Right lung (tissue), 10 donors: ENCODE data around the gene FBXW10. TPM values are rescaled to one million over a fixed set of nuclear protein-coding genes. Genes with fewer than 3 reads are reported as not detected.
"Not testable (repeated sequence)": the region's sequence is repeated elsewhere in the genome, so short reads cannot be mapped to it uniquely, and the experiment has no call there.

Source experiments
- DNase-seq, 2 donors: peaks; one replicate each; pipeline ENCODE4 v3.0.0-alpha.2; 2013
- long read RNA-seq, 8 donors: transcript quantifications; one replicate each; lab custom pipeline, GENCODE V29; 2026
- polyA plus RNA-seq, 5 donors: library from polyadenylated mRNA; unstranded; fragments of 120-200 nt; gene quantifications; one replicate each; pipeline versions ENCODE4 v1.2.1 to v1.2.3, GENCODE V29; 2013; ENCODE audit warnings: inconsistent platforms in 1 of 5, low replicate concordance in 1 of 5; ENCODE audit not compliant: insufficient read length in 5 of 5, insufficient read depth in 1 of 5

The FBXW10 gene, protein sequence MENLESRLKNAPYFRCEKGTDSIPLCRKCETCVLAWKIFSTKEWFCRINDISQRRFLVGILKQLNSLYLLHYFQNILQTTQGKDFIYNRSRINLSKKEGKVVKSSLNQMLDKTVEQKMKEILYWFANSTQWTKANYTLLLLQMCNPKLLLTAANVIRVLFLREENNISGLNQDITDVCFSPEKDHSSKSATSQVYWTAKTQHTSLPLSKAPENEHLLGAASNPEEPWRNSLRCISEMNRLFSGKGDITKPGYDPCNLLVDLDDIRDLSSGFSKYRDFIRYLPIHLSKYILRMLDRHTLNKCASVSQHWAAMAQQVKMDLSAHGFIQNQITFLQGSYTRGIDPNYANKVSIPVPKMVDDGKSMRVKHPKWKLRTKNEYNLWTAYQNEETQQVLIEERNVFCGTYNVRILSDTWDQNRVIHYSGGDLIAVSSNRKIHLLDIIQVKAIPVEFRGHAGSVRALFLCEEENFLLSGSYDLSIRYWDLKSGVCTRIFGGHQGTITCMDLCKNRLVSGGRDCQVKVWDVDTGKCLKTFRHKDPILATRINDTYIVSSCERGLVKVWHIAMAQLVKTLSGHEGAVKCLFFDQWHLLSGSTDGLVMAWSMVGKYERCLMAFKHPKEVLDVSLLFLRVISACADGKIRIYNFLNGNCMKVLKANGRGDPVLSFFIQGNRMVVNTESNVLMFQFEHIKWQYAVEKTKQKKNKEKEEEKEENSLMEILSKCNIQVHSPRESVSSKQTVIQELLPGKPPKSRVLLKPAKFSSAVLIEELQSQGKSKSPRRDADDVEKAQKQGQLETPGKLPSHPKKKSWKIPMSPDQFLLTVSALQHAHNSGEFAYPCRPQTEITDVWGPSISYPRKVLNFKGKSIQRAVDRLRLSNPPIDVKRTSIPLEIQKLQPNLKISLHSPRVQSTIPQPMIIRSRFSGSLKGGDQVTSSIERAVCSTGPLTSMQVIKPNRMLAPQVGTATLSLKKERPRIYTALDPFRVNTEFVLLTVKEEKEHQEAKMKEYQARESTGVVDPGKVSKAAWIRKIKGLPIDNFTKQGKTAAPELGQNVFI
- polyA plus RNA-seq, result 1 to 10 TPM in 2 of 5 donors, under 1 TPM in 3; 0.78 to 1.5 (median 0.89) TPM
- long read RNA-seq, donor 1, result 0 reads
- long read RNA-seq, donor 2, result 0 reads
- long read RNA-seq, donor 3, result 0 reads
- long read RNA-seq, donor 4, result 0 reads
- long read RNA-seq, donor 5, result 0 reads
- long read RNA-seq, donor 6, result 0 reads
- long read RNA-seq, donor 7, result 0 reads
- long read RNA-seq, donor 8, result 0 reads

DNA sequence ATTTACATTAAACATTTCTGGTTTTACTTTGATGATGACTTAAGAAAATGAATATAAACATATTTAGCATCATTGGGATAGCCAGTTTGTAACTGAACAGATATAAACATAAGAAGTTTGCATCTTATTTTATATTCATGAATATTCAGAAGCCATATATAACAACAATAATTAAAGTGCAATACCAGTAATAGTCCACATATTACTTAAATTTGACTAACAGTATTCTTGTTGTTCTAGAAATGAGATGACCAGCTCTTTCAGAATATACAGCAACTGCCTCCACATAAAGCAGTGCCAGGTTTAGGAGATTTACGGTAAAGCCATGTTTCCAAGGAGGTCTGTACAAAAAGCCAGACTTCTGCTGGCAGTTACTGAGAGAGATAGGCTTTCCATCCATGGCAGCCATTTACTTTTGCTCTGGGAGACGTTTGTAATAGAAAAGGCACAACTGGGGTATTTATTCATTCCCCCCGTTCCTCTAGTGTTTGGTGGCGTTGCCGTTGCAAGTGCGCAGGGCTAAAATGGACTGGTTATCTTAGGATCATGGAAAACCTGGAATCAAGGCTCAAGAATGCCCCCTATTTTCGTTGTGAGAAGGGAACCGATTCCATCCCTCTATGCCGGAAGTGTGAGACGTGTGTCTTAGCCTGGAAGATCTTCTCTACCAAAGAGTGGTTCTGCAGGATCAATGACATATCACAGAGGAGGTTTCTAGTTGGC lies at the start of gene FBXW10:
TSS of gene FBXW10 (plus strand) at position 356 of the 723 bp plus-strand sequence. CDS start at position 547, 191 bp downstream.
- DNase-seq, result peak in 1 of 2 donors; percentile 16

GRCh38 chr17:18695143-18695542 lies 48.7 kb upstream of the FBXW10 start:
- DNase-seq, result not testable (repeated sequence)

DNA sequence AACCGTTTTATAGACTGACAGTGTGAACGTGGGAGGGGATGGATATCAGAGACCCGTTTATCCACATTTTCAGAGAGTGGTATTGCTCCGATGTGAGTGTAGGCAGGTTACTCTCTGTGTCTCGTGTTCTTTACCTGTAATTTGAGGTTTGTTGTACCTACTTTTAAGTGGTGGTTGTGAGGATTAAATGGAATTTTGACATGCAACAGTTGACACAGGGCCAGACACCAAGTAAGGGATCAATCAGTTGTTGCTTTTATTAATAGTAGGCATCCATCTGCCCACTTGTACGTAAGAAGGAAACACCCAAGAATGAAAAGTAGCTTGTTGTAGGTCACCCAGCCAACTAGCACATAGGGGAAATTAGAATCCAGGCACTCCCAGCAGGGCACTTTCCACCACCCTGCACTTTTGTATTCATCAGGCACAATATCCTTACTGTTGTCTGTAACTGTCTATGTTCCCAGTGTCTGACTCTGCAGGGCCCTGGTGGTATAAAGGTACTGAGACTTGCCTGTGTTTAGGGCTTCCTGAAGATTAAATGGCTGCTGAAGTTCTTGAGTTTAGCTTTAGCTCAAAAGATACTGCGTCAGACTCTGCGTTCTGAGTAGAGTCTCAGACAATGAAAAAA lies 45.3 kb upstream of the FBXW10 start:
- not testable (repeated sequence) for DNase-seq

GRCh38 chr17:18705955-18706354 lies 37.9 kb upstream of the FBXW10 start:
- DNase-seq, result not testable (repeated sequence)

DNA sequence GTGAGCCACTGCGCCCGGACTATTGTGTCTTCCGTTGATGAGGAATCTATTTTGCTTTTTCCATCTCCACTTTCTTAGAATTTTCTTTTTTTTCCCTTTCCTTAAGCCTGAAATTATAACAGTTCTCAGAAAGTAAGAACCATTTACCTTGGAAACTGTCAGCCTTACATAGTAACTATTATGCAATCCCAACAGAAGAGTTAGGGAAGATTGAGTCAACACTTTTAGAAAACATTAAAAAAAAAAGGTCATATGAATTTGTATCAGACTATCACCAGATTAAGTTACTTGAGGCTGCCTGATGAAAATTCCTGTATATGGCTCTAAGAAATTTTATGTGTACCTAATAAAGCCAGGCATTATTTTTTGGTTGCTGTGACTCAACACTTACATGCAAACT lies 35.6 kb upstream of the FBXW10 start:
- not testable (repeated sequence) for DNase-seq

- DNase-seq, result peak; percentile 25 to 26
Measured at GRCh38 chr17:18712354-18712999, 31.4 kb upstream of the FBXW10 start.

- DNase-seq, result peak; percentile 16 to 17
Measured at GRCh38 chr17:18718643-18719427, 25.0 kb upstream of the FBXW10 start.

- DNase-seq, result not testable (repeated sequence)
Measured at GRCh38 chr17:18719428-18720110, 24.3 kb upstream of the FBXW10 start.

DNA sequence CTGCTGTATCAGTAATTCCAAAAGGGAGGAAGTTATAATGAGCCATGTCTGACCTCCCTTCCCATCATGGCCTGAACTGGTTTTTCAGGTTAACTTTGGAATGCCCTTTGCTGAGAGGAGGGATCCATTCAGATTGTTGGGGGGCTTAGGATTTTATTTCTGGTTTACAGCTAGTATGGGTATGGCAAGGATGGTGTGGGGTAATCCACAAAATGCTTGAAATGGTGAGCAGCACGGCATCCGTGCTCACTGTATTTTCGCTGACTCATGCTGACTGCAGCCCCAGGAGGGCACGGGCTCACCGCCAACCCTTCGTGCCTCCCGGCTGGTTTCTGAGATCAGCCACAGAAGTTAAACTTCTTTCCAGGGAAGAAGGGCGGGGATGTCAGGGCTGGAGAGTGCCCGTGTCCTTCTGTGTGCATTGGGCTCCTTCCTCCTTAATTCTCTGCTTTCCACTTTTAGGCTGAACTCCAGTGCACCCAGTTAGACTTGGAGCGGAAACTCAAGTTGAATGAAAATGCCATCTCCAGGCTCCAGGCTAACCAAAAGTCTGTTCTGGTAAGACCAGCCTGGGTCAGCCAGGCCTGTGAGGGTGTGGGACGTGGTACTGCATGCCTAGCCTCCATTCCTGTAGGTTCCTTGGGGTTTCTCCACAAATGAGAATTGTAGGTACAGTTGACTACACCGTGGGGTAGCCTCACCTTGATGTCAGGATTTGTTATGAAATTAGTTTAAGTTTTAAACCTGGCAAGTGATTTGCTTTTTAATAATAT lies 21.9 kb upstream of the FBXW10 start:
- not testable (repeated sequence) for DNase-seq

DNA sequence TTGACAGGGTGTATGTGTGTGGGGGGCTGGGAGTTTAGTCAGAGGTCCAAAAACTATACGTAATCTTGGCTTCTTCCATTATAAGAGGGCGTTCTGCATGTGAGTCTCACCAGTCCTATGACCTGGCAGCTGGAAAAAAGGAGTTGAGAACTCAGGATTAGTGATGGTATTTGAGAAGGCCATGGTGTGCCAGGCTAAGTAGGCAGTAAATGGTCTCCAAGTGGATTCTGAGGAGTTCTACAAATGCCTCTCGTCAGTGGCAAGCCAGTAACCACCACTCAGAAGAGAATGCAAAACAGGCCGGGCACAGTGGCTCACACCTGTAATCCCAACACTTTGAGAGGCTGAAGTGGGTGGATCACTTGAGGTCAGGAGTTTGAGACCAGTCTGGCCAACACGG lies 21.2 kb upstream of the FBXW10 start:
- not testable (repeated sequence) for DNase-seq

DNA sequence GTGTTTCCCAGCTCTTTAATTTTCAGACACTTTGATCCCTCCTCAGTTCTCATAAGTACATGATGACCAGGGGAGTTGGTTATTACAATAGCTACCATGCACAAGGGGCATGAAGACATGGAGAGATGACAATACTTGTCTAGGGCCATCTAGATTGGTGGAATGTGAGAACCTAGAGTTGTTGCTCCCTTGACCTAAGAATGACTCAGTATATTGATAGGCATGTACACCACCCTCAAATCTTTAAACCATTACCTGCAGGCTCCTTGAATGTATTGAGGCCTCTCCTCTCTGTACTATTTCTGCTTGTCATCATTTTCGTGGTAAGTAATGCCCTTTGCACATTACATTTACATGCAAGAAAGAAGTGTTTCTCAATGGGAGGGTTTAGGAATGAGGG lies 20.3 kb upstream of the FBXW10 start:
- not testable (repeated sequence) for DNase-seq

DNA sequence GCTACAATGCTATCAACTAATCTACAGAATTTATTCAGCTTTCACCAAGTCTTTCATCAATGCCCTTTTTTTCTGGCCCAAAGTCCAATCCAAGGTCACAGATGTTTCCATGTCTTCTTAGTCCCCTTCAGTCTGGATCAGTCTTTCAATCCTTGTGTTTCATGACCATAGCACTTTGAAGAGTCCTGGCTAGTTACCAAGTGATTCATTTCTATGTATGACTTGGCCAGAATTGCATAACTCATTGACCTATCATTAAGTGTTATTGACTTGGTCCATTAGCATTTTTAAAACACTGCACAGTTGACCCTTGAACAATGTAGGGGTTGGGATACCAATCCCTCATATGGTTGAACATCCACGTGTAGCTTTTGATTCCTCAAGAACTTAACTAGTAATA lies 11.4 kb upstream of the FBXW10 start:
- DNase-seq, result not testable (repeated sequence)

GRCh38 chr17:18733350-18733749 lies 10.5 kb upstream of the FBXW10 start:
- DNase-seq, result not testable (repeated sequence)

DNA sequence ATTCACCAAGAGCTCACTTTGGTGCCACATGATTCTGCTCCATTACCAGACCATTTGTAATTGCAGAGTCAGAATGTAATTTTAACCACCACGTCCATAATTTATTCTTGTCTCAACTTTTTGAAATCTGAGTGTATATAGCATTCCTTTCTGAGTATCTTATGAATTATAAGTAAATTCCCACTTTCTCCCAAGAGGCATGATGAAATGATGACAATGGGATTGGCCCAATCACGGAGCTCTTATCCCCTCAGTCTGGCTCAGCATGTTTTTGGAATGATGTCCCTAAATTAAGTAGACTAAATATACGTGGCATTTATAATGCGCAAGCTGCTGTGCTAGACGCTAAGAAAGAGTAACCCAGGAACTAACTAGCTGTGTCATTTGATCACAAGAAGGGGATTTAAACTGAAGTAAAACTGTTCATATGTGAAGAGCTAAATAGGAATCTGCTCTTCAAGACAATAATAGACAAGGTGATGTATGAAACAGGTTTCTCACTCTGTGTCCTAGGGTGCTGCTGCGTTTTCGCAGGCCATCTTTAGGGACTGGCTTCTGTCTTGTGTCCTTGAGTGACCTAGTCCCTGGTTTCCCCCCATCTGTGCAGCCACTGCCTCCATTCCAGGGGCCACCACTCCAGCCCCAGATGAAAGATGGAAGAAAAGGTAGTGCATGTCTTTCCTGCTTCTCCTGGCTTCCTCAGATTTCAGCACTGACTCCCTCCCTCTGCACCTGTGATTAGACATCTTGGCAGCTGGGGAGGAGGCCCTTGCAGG lies 4.0 kb upstream of the FBXW10 start:
- DNase-seq, result not testable (repeated sequence)

GRCh38 chr17:18741228-18741627 lies 2.6 kb upstream of the FBXW10 start:
- DNase-seq, result not testable (repeated sequence)

DNA sequence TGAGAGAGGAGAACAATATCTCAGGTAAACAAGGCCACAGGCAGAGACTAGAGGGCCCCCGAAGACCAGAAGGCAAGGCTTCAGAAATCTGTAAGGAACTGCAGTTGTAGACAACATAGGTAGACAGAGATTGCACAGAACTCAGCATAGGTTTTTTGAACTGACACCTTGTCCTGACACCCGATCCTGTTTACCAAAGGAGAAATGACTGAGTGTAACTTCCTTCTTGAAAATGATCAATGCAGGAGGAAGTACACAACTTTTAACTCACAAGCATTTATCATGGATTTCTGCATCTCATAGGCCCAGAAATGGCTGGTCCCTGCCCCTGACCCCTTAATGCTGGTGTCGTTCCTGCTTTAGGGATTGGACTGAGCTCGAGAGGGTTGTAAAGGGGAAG lies 872 bp downstream of the FBXW10 start:
- not testable (repeated sequence) for DNase-seq

- DNase-seq, result not testable (repeated sequence)
Measured at GRCh38 chr17:18746551-18746950, 2.7 kb downstream of the FBXW10 start.
